Measurements from ENCODE around the gene HSD17B11.

DNA sequence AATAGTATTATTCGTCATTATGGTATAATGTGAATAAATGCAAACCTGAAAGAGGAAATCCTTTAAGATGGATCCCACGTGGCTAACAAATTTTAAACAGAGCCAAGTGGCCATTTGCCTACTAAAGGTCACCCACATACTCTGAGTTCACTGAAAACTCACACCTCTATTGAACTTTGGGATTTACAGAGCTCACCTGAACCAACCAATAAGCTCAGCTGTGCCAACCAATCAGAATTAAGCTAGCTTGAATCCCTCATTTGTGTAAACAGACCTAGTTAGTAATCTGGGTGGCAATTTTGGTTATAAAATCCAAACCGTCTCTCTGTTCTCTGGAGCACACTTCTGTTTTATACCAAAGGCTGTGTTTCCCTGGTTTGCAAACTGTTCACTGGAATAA lies 26.0 kb upstream of the HSD17B11 start:
- TF ChIP-seq POLR2AphosphoS5 (IDR thresholded peaks at IDR 0.05), result no peak
- TF ChIP-seq, protein P1, sequence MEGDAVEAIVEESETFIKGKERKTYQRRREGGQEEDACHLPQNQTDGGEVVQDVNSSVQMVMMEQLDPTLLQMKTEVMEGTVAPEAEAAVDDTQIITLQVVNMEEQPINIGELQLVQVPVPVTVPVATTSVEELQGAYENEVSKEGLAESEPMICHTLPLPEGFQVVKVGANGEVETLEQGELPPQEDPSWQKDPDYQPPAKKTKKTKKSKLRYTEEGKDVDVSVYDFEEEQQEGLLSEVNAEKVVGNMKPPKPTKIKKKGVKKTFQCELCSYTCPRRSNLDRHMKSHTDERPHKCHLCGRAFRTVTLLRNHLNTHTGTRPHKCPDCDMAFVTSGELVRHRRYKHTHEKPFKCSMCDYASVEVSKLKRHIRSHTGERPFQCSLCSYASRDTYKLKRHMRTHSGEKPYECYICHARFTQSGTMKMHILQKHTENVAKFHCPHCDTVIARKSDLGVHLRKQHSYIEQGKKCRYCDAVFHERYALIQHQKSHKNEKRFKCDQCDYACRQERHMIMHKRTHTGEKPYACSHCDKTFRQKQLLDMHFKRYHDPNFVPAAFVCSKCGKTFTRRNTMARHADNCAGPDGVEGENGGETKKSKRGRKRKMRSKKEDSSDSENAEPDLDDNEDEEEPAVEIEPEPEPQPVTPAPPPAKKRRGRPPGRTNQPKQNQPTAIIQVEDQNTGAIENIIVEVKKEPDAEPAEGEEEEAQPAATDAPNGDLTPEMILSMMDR (IDR thresholded peaks at IDR 0.05; ENCODE audit: poor library complexity, severe bottlenecking), result no peak
- TF ChIP-seq, protein P2, sequence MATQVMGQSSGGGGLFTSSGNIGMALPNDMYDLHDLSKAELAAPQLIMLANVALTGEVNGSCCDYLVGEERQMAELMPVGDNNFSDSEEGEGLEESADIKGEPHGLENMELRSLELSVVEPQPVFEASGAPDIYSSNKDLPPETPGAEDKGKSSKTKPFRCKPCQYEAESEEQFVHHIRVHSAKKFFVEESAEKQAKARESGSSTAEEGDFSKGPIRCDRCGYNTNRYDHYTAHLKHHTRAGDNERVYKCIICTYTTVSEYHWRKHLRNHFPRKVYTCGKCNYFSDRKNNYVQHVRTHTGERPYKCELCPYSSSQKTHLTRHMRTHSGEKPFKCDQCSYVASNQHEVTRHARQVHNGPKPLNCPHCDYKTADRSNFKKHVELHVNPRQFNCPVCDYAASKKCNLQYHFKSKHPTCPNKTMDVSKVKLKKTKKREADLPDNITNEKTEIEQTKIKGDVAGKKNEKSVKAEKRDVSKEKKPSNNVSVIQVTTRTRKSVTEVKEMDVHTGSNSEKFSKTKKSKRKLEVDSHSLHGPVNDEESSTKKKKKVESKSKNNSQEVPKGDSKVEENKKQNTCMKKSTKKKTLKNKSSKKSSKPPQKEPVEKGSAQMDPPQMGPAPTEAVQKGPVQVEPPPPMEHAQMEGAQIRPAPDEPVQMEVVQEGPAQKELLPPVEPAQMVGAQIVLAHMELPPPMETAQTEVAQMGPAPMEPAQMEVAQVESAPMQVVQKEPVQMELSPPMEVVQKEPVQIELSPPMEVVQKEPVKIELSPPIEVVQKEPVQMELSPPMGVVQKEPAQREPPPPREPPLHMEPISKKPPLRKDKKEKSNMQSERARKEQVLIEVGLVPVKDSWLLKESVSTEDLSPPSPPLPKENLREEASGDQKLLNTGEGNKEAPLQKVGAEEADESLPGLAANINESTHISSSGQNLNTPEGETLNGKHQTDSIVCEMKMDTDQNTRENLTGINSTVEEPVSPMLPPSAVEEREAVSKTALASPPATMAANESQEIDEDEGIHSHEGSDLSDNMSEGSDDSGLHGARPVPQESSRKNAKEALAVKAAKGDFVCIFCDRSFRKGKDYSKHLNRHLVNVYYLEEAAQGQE (IDR thresholded peaks at IDR 0.05; ENCODE audit: borderline replicate concordance), result no peak
